Occipital lobe (tissue), 2 donors: ENCODE measurements around the gene TANGO6. TPM values are rescaled to one million over a fixed set of nuclear protein-coding genes. Genes with fewer than 3 reads are reported as not detected.

Experiments
- DNase-seq: peaks from one replicate; lab custom pipeline; 2025; lab: John Stamatoyannopoulos, UW
- total RNA-seq: library from RNA; depleted of rRNA; stranded (reverse); fragments of >200 nt; gene quantifications from one replicate; pipeline ENCODE4 v1.2.3, GENCODE V29; 2014

TANGO6 gene
- total RNA-seq, 1 donor from 2014 or later: 30.1 TPM

- DNase-seq: no peak
These were observed 64.0 kb downstream of the TANGO6 start for GRCh38 chr16:68907297-68907696.

- DNase-seq: no peak
These were observed 64.5 kb downstream of the TANGO6 start for GRCh38 chr16:68907781-68908181.

- DNase-seq: no peak
These were observed 65.9 kb downstream of the TANGO6 start for GRCh38 chr16:68909099-68909733.

- no peak for DNase-seq
These were observed 66.7 kb downstream of the TANGO6 start for GRCh38 chr16:68910051-68910450.

- no peak for DNase-seq
These were observed 72.3 kb downstream of the TANGO6 start for GRCh38 chr16:68915589-68915988.

GRCh38 chr16:68917541-68917940, 74.2 kb downstream of the TANGO6 start:
- DNase-seq: no peak

- no peak for DNase-seq
These were observed 77.0 kb downstream of the TANGO6 start for GRCh38 chr16:68920349-68920748.

GRCh38 chr16:68921637-68922036, 78.3 kb downstream of the TANGO6 start:
- no peak for DNase-seq

- no peak for DNase-seq
These were observed 79.8 kb downstream of the TANGO6 start for GRCh38 chr16:68923116-68923515.

- DNase-seq: no peak
These were observed 83.7 kb downstream of the TANGO6 start for GRCh38 chr16:68927018-68927417.

- no peak for DNase-seq
These were observed 87.9 kb downstream of the TANGO6 start for GRCh38 chr16:68931196-68931595.

GRCh38 chr16:68934402-68934801, 91.1 kb downstream of the TANGO6 start:
- DNase-seq: no peak

- no peak for DNase-seq
These were observed 91.7 kb downstream of the TANGO6 start for GRCh38 chr16:68935008-68935407.

GRCh38 chr16:68936736-68937631, 93.7 kb downstream of the TANGO6 start:
- DNase-seq: no peak

- DNase-seq: no peak
These were observed 96.5 kb downstream of the TANGO6 start for GRCh38 chr16:68939692-68940320.

GRCh38 chr16:68940816-68941215, 97.5 kb downstream of the TANGO6 start:
- DNase-seq: no peak

- DNase-seq: no peak
These were observed 100.6 kb downstream of the TANGO6 start for GRCh38 chr16:68943961-68944360.

- DNase-seq: no peak
These were observed 105.0 kb downstream of the TANGO6 start for GRCh38 chr16:68948230-68948910.

- DNase-seq: no peak
These were observed 108.9 kb downstream of the TANGO6 start for GRCh38 chr16:68951991-68952877.

- no peak for DNase-seq
These were observed 111.7 kb downstream of the TANGO6 start for GRCh38 chr16:68954911-68955635.
